ENCODE results near the gene HBZ.

DNA sequence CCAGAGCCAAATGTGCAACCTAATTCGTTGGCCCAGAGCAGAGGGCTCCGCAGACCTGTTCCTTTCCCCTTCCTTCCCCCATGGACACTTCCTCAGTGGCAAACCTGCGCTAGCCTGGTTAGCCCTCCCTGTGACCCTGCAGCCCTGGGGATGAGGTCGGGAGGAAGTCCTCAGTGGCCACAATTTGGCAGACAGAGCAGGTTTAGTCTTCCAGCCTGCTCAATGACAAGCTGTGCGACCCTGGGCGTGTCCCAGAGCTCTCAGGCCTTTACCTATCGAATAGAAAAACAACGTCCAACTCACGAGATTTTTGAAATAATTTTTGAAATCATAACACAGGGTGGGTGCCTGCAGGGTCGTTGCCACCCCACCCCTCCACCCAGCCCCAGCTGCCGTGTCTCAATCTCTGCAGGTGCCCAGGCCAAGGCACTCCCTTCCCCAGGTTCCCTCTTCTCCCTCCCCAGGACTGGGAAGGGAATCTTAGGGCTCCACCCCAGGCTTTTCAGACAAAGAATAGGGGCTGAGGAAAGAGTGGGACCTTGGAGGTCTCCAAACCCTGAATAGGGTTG, 14.8 kb downstream of the HBZ start:
- TF ChIP-seq POLR2AphosphoS5 (IDR thresholded peaks at IDR 0.05; ENCODE audit: low read depth, low read length), result no peak
- TF ChIP-seq, protein P1, sequence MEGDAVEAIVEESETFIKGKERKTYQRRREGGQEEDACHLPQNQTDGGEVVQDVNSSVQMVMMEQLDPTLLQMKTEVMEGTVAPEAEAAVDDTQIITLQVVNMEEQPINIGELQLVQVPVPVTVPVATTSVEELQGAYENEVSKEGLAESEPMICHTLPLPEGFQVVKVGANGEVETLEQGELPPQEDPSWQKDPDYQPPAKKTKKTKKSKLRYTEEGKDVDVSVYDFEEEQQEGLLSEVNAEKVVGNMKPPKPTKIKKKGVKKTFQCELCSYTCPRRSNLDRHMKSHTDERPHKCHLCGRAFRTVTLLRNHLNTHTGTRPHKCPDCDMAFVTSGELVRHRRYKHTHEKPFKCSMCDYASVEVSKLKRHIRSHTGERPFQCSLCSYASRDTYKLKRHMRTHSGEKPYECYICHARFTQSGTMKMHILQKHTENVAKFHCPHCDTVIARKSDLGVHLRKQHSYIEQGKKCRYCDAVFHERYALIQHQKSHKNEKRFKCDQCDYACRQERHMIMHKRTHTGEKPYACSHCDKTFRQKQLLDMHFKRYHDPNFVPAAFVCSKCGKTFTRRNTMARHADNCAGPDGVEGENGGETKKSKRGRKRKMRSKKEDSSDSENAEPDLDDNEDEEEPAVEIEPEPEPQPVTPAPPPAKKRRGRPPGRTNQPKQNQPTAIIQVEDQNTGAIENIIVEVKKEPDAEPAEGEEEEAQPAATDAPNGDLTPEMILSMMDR (IDR thresholded peaks at IDR 0.05), result no peak
- TF ChIP-seq SIN3A (IDR thresholded peaks at IDR 0.05; ENCODE audit: borderline replicate concordance, insufficient read depth, low read depth, low read length), result no peak

Data from Panc1 (cell line).